ENCODE results near the gene UQCR11.

DNA sequence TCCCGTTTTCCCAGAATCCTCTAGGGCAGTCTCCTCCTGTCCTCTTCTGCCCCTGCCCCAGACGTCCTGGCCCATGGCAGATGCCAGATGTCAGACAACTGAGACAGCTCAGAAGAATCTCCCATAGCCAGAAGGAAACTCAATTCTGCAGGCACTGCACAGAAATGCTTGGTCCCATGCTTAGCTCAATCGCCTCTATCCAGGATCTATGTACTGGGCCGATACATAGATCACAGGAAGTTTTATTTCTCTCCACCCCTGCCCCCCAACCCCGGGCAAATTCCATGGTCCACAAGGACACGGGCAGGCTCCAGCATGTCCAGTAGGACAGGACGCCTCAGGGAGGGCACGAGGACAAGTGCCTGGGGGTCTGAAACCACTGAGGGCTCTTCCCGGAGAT is 17.4 kb downstream of the UQCR11 start:
- TF ChIP-seq, protein P1, sequence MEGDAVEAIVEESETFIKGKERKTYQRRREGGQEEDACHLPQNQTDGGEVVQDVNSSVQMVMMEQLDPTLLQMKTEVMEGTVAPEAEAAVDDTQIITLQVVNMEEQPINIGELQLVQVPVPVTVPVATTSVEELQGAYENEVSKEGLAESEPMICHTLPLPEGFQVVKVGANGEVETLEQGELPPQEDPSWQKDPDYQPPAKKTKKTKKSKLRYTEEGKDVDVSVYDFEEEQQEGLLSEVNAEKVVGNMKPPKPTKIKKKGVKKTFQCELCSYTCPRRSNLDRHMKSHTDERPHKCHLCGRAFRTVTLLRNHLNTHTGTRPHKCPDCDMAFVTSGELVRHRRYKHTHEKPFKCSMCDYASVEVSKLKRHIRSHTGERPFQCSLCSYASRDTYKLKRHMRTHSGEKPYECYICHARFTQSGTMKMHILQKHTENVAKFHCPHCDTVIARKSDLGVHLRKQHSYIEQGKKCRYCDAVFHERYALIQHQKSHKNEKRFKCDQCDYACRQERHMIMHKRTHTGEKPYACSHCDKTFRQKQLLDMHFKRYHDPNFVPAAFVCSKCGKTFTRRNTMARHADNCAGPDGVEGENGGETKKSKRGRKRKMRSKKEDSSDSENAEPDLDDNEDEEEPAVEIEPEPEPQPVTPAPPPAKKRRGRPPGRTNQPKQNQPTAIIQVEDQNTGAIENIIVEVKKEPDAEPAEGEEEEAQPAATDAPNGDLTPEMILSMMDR (optimal IDR thresholded peaks at IDR 0.05 in 1 of 3, IDR thresholded peaks at IDR 0.05 in 1 of 3, conservative IDR thresholded peaks at IDR 0.05 in 1 of 3; ENCODE audit: extremely low read depth in 1 of 3, insufficient read depth in 2 of 3, low read length in 3 of 3): no peak
- no peak for TF ChIP-seq EZH2 (IDR thresholded peaks at IDR 0.05; ENCODE audit: low read length)
